Type B pancreatic cell (in vitro differentiated cells): ENCODE measurements around the gene FAM174C. TPM values are rescaled to one million over a fixed set of nuclear protein-coding genes. Genes with fewer than 3 reads are reported as not detected.

Source experiments
- DNase-seq: peaks from one replicate; pipeline ENCODE4 v3.0.0; 2021; ENCODE audit warnings: mixed read lengths; ENCODE audit not compliant: unreplicated experiment; ENCODE audit errors: extremely low spot score
- H3K27ac Mint-ChIP-seq: 2 replicates; pipeline ENCODE4 v1.8.0; 2021; ENCODE audit warnings: mild to moderate bottlenecking, mixed read lengths
- H3K27me3 Mint-ChIP-seq: 2 replicates; pipeline ENCODE4 v1.8.0; 2021; ENCODE audit warnings: mixed read lengths
- H3K36me3 Mint-ChIP-seq: 2 replicates; pipeline ENCODE4 v1.8.0; 2021; ENCODE audit warnings: mixed read lengths
- H3K4me1 Mint-ChIP-seq: one replicate; pipeline ENCODE4 v1.8.0; 2021; ENCODE audit warnings: mixed read lengths; ENCODE audit not compliant: unreplicated experiment
- H3K4me3 Mint-ChIP-seq: 2 replicates; pipeline ENCODE4 v1.8.0; 2021; ENCODE audit warnings: mild to moderate bottlenecking, mixed read lengths
- H3K9me3 Mint-ChIP-seq: 2 replicates; pipeline ENCODE4 v1.8.0; 2021; ENCODE audit warnings: mixed read lengths
- CTCF ChIP-seq: fragments of 200-600 bp; sonication (generic); conservative IDR thresholded peaks from 2 replicates; pipeline ENCODE4 v1.5.0; 2021; ENCODE audit warnings: antibody characterized with exemption, mild to moderate bottlenecking
- total RNA-seq: library from RNA; stranded (reverse); gene quantifications from 2 replicates; pipeline ENCODE4 v1.2.1, GENCODE V29; 2021; ENCODE audit warnings: low replicate concordance

The FAM174C gene
- total RNA-seq, 1 donor from 2014 or later, result 30.6 TPM

GRCh38 chr19:1236576-1236975 lies 38.8 kb upstream of the FAM174C start:
- H3K4me1 Mint-ChIP-seq, result peaks cover 22% of the 10 kb centered on the region
- DNase-seq, result no peak
- no peaks in the 10 kb centered on the region for H3K27me3 Mint-ChIP-seq
- TF ChIP-seq CTCF, result no peak
- H3K36me3 Mint-ChIP-seq, result no peaks in the 10 kb centered on the region
- H3K27ac Mint-ChIP-seq, result no peak overlapping the region
- no peaks in the 10 kb centered on the region for H3K9me3 Mint-ChIP-seq
- H3K4me3 Mint-ChIP-seq, result peak overlapping the region; percentile 51

GRCh38 chr19:1237027-1237659 lies 38.2 kb upstream of the FAM174C start:
- Mint-ChIP-seq H3K27ac (no peak overlapping the region), H3K9me3 (no peaks in the 10 kb centered on the region), H3K36me3 (no peaks in the 10 kb centered on the region), H3K27me3 (no peaks in the 10 kb centered on the region), H3K4me3 (peak overlapping the region; percentile 68), H3K4me1 (peaks cover 19% of the 10 kb centered on the region)
- no peak for DNase-seq
- TF ChIP-seq CTCF, result no peak

- H3K9me3 Mint-ChIP-seq, result no peaks in the 10 kb centered on the region
- peak within 1 kb of the TSS; percentile 86 for H3K4me3 Mint-ChIP-seq
- H3K4me1 Mint-ChIP-seq, result peaks cover 12% of the 10 kb centered on the region
- H3K27me3 Mint-ChIP-seq, result no peaks in the 10 kb centered on the region
- H3K36me3 Mint-ChIP-seq, result no peaks in the 10 kb centered on the region
- no peak for DNase-seq
- no peak for TF ChIP-seq CTCF
- peak within 1 kb of the TSS; percentile 83 for H3K27ac Mint-ChIP-seq
Observed at GRCh38 chr19:1237754-1238368, 37.5 kb upstream of the FAM174C start, which contains the start of gene CBARP. Gene CBARP, minus strand, starts transcription at chr19:1238005. Its CDS starts 1,905 bp downstream, at chr19:1236100.

- Mint-ChIP-seq H3K27me3 (no peaks in the 10 kb centered on the region), H3K36me3 (no peaks in the 10 kb centered on the region), H3K4me3 (peak overlapping the region; percentile 86), H3K9me3 (no peaks in the 10 kb centered on the region), H3K27ac (peak overlapping the region; percentile 83), H3K4me1 (peaks cover 12% of the 10 kb centered on the region)
- DNase-seq, result no peak
- no peak for TF ChIP-seq CTCF
Observed at GRCh38 chr19:1238369-1239303, 36.7 kb upstream of the FAM174C start.

GRCh38 chr19:1239420-1239795 lies 35.9 kb upstream of the FAM174C start:
- H3K9me3 Mint-ChIP-seq, result no peaks in the 10 kb centered on the region
- H3K27me3 Mint-ChIP-seq, result no peaks in the 10 kb centered on the region
- peak overlapping the region; percentile 86 for H3K4me3 Mint-ChIP-seq
- no peaks in the 10 kb centered on the region for H3K36me3 Mint-ChIP-seq
- H3K4me1 Mint-ChIP-seq, result peaks cover 12% of the 10 kb centered on the region
- TF ChIP-seq CTCF, result no peak
- DNase-seq, result no peak
- peak overlapping the region; percentile 83 for H3K27ac Mint-ChIP-seq
